HepG2 (cell line): Measurements from ENCODE around the gene SELENOT. TPM values are rescaled to one million over a fixed set of nuclear protein-coding genes. Genes with fewer than 3 reads are reported as not detected.
A peak's percentile ranks its signal among the peaks of the same experiment; 100 is the strongest.

Experiments used
- AKAP8 ChIP-seq: sonication (generic); formaldehyde crosslinking; IDR thresholded peaks from 2 replicates; pipeline ENCODE4 v1.5.1; 2020; ENCODE audit warnings: mild to moderate bottlenecking, missing genetic modification reagents
- FOXA3 ChIP-seq: IDR thresholded peaks from 2 replicates; pipeline ENCODE4 v1.6.1; 2016; ENCODE audit warnings: missing genetic modification reagents, missing compliant biosample characterization
- HNRNPUL1 ChIP-seq: fragments of 200-400 bp; formaldehyde crosslinking; IDR thresholded peaks from 2 replicates; pipeline ENCODE4 v1.6.1; 2017; ENCODE audit warnings: low read depth, mild to moderate bottlenecking, low read length, moderate library complexity
- IRX3 ChIP-seq: sonication (generic); formaldehyde crosslinking; IDR thresholded peaks from 2 replicates; pipeline ENCODE4 v1.8.1; 2023; ENCODE audit warnings: mild to moderate bottlenecking, low read depth, missing genetic modification reagents, borderline replicate concordance
- NCOA1 ChIP-seq: sonication (generic); formaldehyde crosslinking; IDR thresholded peaks from 2 replicates; pipeline ENCODE4 v1.9.0; 2021; ENCODE audit warnings: missing genetic modification reagents
- NFATC3 ChIP-seq: sonication (generic); formaldehyde crosslinking; IDR thresholded peaks from 2 replicates; pipeline ENCODE4 v1.5.1; 2020; ENCODE audit warnings: mild to moderate bottlenecking, missing genetic modification reagents
- NR2F1 ChIP-seq, 2 experiments: fragments of 450-650 bp in 1 of 2; formaldehyde crosslinking in 1 of 2; IDR thresholded peaks; 2 replicates each; pipeline versions ENCODE4 v1.5.0 to v1.6.1; 2016 to 2020; ENCODE audit warnings: mild to moderate bottlenecking in 1 of 2, missing compliant biosample characterization in 1 of 2, missing genetic modification reagents in 1 of 2, moderate library complexity in 1 of 2
- PPARG ChIP-seq: conservative IDR thresholded peaks from 2 replicates; pipeline ENCODE4 v1.6.1; 2016; ENCODE audit warnings: missing biosample characterization, missing genetic modification reagents
- ZEB1 ChIP-seq: IDR thresholded peaks from 2 replicates; pipeline ENCODE4 v1.6.1; 2012; ENCODE audit warnings: mild to moderate bottlenecking, low read depth, inconsistent platforms; ENCODE audit not compliant: insufficient replicate concordance
- ZMYM4 ChIP-seq: sonication (generic); formaldehyde crosslinking; IDR thresholded peaks from 2 replicates; pipeline ENCODE4 v1.8.1; 2023; ENCODE audit warnings: mild to moderate bottlenecking, missing genetic modification reagents
- ZNF33A ChIP-seq: sonication (generic); formaldehyde crosslinking; IDR thresholded peaks from 2 replicates; pipeline ENCODE4 v1.5.1; 2020; ENCODE audit warnings: missing genetic modification reagents, mild to moderate bottlenecking, moderate library complexity, borderline replicate concordance
- ZNF761 ChIP-seq: sonication (generic); formaldehyde crosslinking; conservative IDR thresholded peaks from 2 replicates; pipeline ENCODE4 v1.4.0; 2020; ENCODE audit warnings: mild to moderate bottlenecking, missing genetic modification reagents
- polyA plus RNA-seq, 8 experiments: library from polyadenylated mRNA; depleted of rRNA in 3 of 8; stranded (reverse) in 7 of 8; unstranded in 1 of 8; fragments of >200 nt; fragmentation: Illumina TruSeq in 4 of 8; extraction: Trizol in 4 of 8; gene quantifications; 2 replicates each; pipeline versions ENCODE4 v1.2.1 to v1.2.3, GENCODE V29; 2011 to 2016; ENCODE audit warnings: low read depth in 4 of 8, missing spikeins in 1 of 8, mixed read lengths in 1 of 8; ENCODE audit not compliant: insufficient read depth in 1 of 8
- total RNA-seq, 5 experiments: library from RNA; depleted of rRNA; stranded (reverse); fragments of >200 nt; fragmentation: Illumina TruSeq; extraction: Trizol; gene quantifications; 2 replicates each; pipeline ENCODE4 v1.2.3, GENCODE V29; 2016; ENCODE audit warnings: low read depth in 1 of 5
- TF ChIP-seq, protein P1 (sequence below): sonication (generic); formaldehyde crosslinking; IDR thresholded peaks from 2 replicates; pipeline ENCODE4 v1.8.0; 2022; ENCODE audit warnings: missing genetic modification reagents, mild to moderate bottlenecking, borderline replicate concordance
- TF ChIP-seq, protein P2 (sequence below): sonication (generic); formaldehyde crosslinking; IDR thresholded peaks from 2 replicates; pipeline ENCODE4 v1.4.0; 2020; ENCODE audit warnings: missing genetic modification reagents, borderline replicate concordance
- TF ChIP-seq, protein P3 (sequence below): sonication (generic); formaldehyde crosslinking; IDR thresholded peaks from 2 replicates; pipeline ENCODE4 v1.5.0; 2020; ENCODE audit warnings: mild to moderate bottlenecking, missing genetic modification reagents
- TF ChIP-seq, protein P4 (sequence below): sonication (generic); formaldehyde crosslinking; IDR thresholded peaks from 2 replicates; pipeline ENCODE4 v1.4.0; 2020; ENCODE audit warnings: missing genetic modification reagents

The SELENOT gene
- total and polyA plus RNA-seq, 2 of the 13 experiments (the other 11 are each of a cell fraction or from before 2014, with no cell fraction given) = 122 to 273 TPM

DNA sequence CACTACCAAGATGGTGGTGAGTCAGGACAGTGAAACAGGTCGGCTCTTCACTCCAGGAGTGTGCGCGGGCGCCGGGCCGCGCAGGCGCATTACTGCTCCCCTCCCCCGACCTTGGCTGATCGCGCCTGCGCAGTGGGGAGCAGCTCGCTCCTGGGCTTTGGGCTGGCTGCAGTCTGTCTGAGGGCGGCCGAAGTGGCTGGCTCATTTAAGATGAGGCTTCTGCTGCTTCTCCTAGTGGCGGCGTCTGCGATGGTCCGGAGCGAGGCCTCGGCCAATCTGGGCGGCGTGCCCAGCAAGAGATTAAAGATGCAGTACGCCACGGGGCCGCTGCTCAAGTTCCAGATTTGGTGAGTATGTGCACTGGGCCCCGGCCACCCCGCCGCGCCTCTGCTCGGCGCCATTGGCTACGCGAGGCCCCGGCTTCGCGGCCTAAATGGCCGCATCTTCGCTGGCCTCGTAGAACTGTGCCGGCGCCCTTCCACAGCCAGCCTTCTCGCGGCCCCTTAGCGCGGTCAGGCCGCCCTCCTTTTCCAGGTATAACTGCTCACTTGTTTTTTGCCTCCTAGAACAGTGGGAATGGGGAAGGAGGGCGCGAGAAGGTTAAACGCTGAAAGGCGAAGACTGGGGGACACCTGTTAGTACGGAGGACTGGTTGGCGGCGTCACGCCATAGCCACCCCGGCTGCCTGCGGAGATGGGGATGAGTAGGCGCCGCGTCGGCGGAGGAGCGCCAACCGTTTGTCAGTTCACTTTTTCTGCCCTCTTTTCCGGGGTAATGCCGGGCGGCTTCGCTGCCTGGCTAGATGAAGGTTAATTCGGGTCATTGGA is at the start of gene SELENOT (continued):
- TF ChIP-seq, protein P1, sequence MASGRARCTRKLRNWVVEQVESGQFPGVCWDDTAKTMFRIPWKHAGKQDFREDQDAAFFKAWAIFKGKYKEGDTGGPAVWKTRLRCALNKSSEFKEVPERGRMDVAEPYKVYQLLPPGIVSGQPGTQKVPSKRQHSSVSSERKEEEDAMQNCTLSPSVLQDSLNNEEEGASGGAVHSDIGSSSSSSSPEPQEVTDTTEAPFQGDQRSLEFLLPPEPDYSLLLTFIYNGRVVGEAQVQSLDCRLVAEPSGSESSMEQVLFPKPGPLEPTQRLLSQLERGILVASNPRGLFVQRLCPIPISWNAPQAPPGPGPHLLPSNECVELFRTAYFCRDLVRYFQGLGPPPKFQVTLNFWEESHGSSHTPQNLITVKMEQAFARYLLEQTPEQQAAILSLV (CRISPR knock-in tag) = peak; percentile 78; the same call in 1 of the 2 replicates
- peak in 1 of 2 experiments; percentile 33; a peak in 1 of 4 replicates for TF ChIP-seq NR2F1 (CRISPR knock-in tag; IDR thresholded peaks at IDR 0.05)
- TF ChIP-seq, protein P2, sequence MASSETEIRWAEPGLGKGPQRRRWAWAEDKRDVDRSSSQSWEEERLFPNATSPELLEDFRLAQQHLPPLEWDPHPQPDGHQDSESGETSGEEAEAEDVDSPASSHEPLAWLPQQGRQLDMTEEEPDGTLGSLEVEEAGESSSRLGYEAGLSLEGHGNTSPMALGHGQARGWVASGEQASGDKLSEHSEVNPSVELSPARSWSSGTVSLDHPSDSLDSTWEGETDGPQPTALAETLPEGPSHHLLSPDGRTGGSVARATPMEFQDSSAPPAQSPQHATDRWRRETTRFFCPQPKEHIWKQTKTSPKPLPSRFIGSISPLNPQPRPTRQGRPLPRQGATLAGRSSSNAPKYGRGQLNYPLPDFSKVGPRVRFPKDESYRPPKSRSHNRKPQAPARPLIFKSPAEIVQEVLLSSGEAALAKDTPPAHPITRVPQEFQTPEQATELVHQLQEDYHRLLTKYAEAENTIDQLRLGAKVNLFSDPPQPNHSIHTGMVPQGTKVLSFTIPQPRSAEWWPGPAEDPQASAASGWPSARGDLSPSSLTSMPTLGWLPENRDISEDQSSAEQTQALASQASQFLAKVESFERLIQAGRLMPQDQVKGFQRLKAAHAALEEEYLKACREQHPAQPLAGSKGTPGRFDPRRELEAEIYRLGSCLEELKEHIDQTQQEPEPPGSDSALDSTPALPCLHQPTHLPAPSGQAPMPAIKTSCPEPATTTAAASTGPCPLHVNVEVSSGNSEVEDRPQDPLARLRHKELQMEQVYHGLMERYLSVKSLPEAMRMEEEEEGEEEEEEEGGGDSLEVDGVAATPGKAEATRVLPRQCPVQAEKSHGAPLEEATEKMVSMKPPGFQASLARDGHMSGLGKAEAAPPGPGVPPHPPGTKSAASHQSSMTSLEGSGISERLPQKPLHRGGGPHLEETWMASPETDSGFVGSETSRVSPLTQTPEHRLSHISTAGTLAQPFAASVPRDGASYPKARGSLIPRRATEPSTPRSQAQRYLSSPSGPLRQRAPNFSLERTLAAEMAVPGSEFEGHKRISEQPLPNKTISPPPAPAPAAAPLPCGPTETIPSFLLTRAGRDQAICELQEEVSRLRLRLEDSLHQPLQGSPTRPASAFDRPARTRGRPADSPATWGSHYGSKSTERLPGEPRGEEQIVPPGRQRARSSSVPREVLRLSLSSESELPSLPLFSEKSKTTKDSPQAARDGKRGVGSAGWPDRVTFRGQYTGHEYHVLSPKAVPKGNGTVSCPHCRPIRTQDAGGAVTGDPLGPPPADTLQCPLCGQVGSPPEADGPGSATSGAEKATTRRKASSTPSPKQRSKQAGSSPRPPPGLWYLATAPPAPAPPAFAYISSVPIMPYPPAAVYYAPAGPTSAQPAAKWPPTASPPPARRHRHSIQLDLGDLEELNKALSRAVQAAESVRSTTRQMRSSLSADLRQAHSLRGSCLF (CRISPR knock-in tag) = peak; percentile 83; the same call in 1 of the 2 replicates
- TF ChIP-seq PPARG (CRISPR knock-in tag) = 0 out of 2 replicates have a peak, but pooled peaks have one; percentile 5
- peak; percentile 98 for TF ChIP-seq IRX3
- no peak for TF ChIP-seq ZEB1
- TF ChIP-seq NCOA1 (CRISPR knock-in tag) = peak; percentile 62; the same call in 1 of the 2 replicates
- TF ChIP-seq AKAP8 (CRISPR knock-in tag) = no peak; the same call in 1 of the 2 replicates
- TF ChIP-seq ZNF761 = no peak
- TF ChIP-seq, protein P3, sequence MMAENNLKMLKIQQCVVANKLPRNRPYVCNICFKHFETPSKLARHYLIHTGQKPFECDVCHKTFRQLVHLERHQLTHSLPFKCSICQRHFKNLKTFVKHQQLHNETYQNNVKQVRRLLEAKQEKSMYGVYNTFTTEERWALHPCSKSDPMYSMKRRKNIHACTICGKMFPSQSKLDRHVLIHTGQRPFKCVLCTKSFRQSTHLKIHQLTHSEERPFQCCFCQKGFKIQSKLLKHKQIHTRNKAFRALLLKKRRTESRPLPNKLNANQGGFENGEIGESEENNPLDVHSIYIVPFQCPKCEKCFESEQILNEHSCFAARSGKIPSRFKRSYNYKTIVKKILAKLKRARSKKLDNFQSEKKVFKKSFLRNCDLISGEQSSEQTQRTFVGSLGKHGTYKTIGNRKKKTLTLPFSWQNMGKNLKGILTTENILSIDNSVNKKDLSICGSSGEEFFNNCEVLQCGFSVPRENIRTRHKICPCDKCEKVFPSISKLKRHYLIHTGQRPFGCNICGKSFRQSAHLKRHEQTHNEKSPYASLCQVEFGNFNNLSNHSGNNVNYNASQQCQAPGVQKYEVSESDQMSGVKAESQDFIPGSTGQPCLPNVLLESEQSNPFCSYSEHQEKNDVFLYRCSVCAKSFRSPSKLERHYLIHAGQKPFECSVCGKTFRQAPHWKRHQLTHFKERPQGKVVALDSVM = peak; percentile 77
- TF ChIP-seq FOXA3 (CRISPR knock-in tag) = no peak; the same call in none of the 2 replicates
- no peak; the same call in 1 of the 2 replicates for TF ChIP-seq NFATC3 (CRISPR knock-in tag)
- TF ChIP-seq HNRNPUL1 = no peak
- TF ChIP-seq ZMYM4 (CRISPR knock-in tag) = peak; percentile 86
- TF ChIP-seq, protein P4, sequence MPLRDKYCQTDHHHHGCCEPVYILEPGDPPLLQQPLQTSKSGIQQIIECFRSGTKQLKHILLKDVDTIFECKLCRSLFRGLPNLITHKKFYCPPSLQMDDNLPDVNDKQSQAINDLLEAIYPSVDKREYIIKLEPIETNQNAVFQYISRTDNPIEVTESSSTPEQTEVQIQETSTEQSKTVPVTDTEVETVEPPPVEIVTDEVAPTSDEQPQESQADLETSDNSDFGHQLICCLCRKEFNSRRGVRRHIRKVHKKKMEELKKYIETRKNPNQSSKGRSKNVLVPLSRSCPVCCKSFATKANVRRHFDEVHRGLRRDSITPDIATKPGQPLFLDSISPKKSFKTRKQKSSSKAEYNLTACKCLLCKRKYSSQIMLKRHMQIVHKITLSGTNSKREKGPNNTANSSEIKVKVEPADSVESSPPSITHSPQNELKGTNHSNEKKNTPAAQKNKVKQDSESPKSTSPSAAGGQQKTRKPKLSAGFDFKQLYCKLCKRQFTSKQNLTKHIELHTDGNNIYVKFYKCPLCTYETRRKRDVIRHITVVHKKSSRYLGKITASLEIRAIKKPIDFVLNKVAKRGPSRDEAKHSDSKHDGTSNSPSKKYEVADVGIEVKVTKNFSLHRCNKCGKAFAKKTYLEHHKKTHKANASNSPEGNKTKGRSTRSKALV (CRISPR knock-in tag) = peak; percentile 89
- 0 out of 2 replicates have a peak, but pooled peaks have one; percentile 54 for TF ChIP-seq ZNF33A (CRISPR knock-in tag)
